Esophagus muscularis mucosa (tissue), 4 donors: ENCODE data around the gene DEGS2. TPM values are rescaled to one million over a fixed set of nuclear protein-coding genes. Genes with fewer than 3 reads are reported as not detected.

Source experiments
- DNase-seq: peaks from one replicate; pipeline ENCODE4 v3.0.0-alpha.2; 2017; ENCODE audit errors: extremely low spot score
- H3K27ac ChIP-seq, 4 donors: fragments of 200-600 bp; sonication (generic); replicated peaks in 1 of 4; 1 replicate in 3 of 4; 2 replicates in 1 of 4; pipeline ENCODE4 v1.5.1; 2016 to 2019; ENCODE audit warnings: mild to moderate bottlenecking in 1 of 4
- H3K27me3 ChIP-seq, 4 donors: fragments of 200-600 bp; sonication (generic); one replicate each; pipeline versions ENCODE4 v1.5.1 to v1.6.0; 2016 to 2019
- H3K36me3 ChIP-seq, 4 donors: fragments of 200-600 bp; sonication (generic); one replicate each; pipeline ENCODE4 v1.5.1; 2016 to 2019
- H3K4me1 ChIP-seq, 4 donors: fragments of 200-600 bp; sonication (generic); one replicate each; pipeline ENCODE4 v1.5.1; 2016 to 2019
- H3K4me3 ChIP-seq, 4 donors: fragments of 200-600 bp; sonication (generic); 1 replicate in 2 of 4; 2 replicates in 2 of 4; pipeline ENCODE4 v1.5.1; 2016 to 2019; ENCODE audit warnings: mild to moderate bottlenecking in 4 of 4, moderate library complexity in 1 of 4
- H3K9me3 ChIP-seq, 4 donors: fragments of 200-600 bp; sonication (generic); 1 replicate in 3 of 4; 2 replicates in 1 of 4; pipeline ENCODE4 v1.5.1; 2016 to 2019
- CTCF ChIP-seq, 3 experiments: fragments of 200-600 bp in 2 of 3; fragments of 450-650 bp in 1 of 3; sonication (generic) in 2 of 3; IDR thresholded peaks; one replicate each; pipeline ENCODE4 v1.5.1; 2017 to 2019; ENCODE audit warnings: antibody characterized with exemption in 3 of 3, mild to moderate bottlenecking in 2 of 3, moderate library complexity in 1 of 3
- EP300 ChIP-seq: sonication (generic); formaldehyde crosslinking; IDR thresholded peaks from one replicate; pipeline ENCODE4 v1.6.1; 2017; ENCODE audit warnings: antibody characterized with exemption
- POLR2A ChIP-seq: fragments of 450-650 bp; IDR thresholded peaks from one replicate; pipeline ENCODE4 v1.6.1; 2017; ENCODE audit warnings: antibody characterized with exemption, moderate library complexity, mild to moderate bottlenecking, low read depth
- POLR2AphosphoS5 ChIP-seq, 2 donors: sonication (generic); formaldehyde crosslinking; IDR thresholded peaks; one replicate each; pipeline ENCODE4 v1.6.1; 2017; ENCODE audit warnings: antibody characterized with exemption in 2 of 2
- WGBS: methylation state at CpG from one replicate; pipeline ENCODE4 v1.1.5; 2018; 5-methylcytosine and 5-hydroxymethylcytosine counted together
- intact Hi-C: fragments of 100-400 bp; cut with DNase I; formaldehyde crosslinking; loops from one replicate; pipeline ENCODE4 v1.15.1; 2023
- total RNA-seq, 4 donors: library from RNA; depleted of rRNA; stranded (reverse); fragments of >200 nt; gene quantifications; one replicate each; pipeline versions ENCODE4 v1.1.0 to v1.2.1, GENCODE V29; 2016

DEGS2 gene
- total RNA-seq, 4 donors from 2014 or later = 0.06 to 0.33 (median 0.11) TPM; not detected in 1

GRCh38 chr14:100117026-100117425, 42.4 kb downstream of the DEGS2 start:
- no peak overlapping the region for H3K27ac ChIP-seq
- intact Hi-C loops = no loop called here
- H3K27me3 ChIP-seq = no peaks in the 10 kb centered on the region
- H3K4me3 ChIP-seq = no peak overlapping the region
- H3K9me3 ChIP-seq = no peaks in the 10 kb centered on the region
- H3K4me1 ChIP-seq = no peaks in the 10 kb centered on the region
- no peak for DNase-seq
- TF ChIP-seq CTCF (IDR thresholded peaks at IDR 0.05) = no peak
- H3K36me3 ChIP-seq = peaks cover 0 to 9% (median 2%) of the 10 kb centered on the region in 4 donors
- WGBS = 92% methylated on average over 9 of the region's 10 CpGs

DNA sequence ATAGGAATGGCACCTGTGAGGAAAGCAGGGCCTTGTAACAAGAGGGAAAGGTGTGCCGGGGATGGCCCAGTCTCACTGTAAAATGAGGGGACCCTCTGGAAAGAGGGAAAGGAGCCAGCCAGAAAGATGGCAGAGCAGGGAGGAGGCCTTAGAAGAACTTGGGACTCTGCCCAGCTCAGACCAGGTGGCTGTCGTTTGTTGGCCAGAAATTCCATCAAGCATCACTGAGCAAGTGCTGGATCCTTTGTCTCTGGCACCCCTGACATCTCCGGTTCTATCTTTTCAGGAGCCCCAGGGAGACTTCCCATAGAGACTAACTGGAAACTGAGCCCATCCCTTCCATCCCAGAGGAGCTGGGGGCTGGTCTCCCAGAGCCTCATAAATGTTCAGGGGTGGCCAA, 43.3 kb downstream of the DEGS2 start:
- Histone ChIP-seq H3K4me1 (no peaks in the 10 kb centered on the region), H3K36me3 (peaks cover 0 to 9% (median 2%) of the 10 kb centered on the region in 4 donors), H3K9me3 (no peaks in the 10 kb centered on the region), H3K27me3 (no peaks in the 10 kb centered on the region), H3K4me3 (no peak overlapping the region), H3K27ac (no peak overlapping the region)
- intact Hi-C loops = no loop called here
- TF ChIP-seq POLR2A (no peak), CTCF (IDR thresholded peaks at IDR 0.05) (no peak), POLR2AphosphoS5 (IDR thresholded peaks at IDR 0.05) (no peak), EP300 (no peak)
- 78% methylated on average over 3 of the region's 3 CpGs for WGBS
- no peak for DNase-seq

DNA sequence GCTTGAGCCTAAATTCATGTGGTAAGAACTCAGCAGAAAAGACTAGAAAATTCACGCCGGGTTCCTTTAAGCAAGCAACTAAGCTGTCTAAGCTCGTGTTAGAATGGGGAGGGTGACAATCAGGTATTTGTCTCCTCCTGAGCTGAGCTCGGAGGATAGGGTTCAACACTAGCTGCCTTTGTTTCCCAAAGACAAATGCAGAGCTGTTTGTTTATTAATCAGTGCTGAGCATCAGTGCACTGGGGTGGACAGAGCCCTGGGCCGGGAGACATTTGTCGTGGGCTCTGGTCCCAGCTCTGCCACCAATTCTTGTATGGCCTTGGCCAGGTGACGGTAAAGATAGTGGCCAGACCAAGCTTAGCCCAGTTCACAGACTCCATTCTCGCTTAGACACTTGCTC, 43.7 kb downstream of the DEGS2 start:
- H3K4me3 ChIP-seq = no peak overlapping the region
- DNase-seq = no peak
- TF ChIP-seq CTCF (IDR thresholded peaks at IDR 0.05) = no peak
- TF ChIP-seq POLR2A = no peak
- TF ChIP-seq EP300 = no peak
- no peak for TF ChIP-seq POLR2AphosphoS5 (IDR thresholded peaks at IDR 0.05)
- peaks cover 0 to 9% (median 2%) of the 10 kb centered on the region in 4 donors for H3K36me3 ChIP-seq
- H3K27me3 ChIP-seq = no peaks in the 10 kb centered on the region
- H3K27ac ChIP-seq = no peak overlapping the region
- intact Hi-C loops = no loop called here
- 100% methylated on average over 6 of the region's 8 CpGs for WGBS
- H3K4me1 ChIP-seq = no peaks in the 10 kb centered on the region
- H3K9me3 ChIP-seq = no peaks in the 10 kb centered on the region

GRCh38 chr14:100115236-100115635, 44.2 kb downstream of the DEGS2 start:
- DNase-seq = no peak
- peaks cover 0 to 10% (median 5%) of the 10 kb centered on the region in 4 donors for H3K36me3 ChIP-seq
- no peak overlapping the region for H3K4me3 ChIP-seq
- WGBS = 97% methylated on average over 6 of the region's 6 CpGs
- no peaks in the 10 kb centered on the region for H3K4me1 ChIP-seq
- intact Hi-C loops = no loop called here
- no peaks in the 10 kb centered on the region for H3K27me3 ChIP-seq
- no peak overlapping the region for H3K27ac ChIP-seq
- H3K9me3 ChIP-seq = no peaks in the 10 kb centered on the region
- no peak for TF ChIP-seq POLR2A
- no peak for TF ChIP-seq CTCF (IDR thresholded peaks at IDR 0.05)
- TF ChIP-seq EP300 = no peak
- TF ChIP-seq POLR2AphosphoS5 (IDR thresholded peaks at IDR 0.05) = no peak

GRCh38 chr14:100114109-100114765, 45.2 kb downstream of the DEGS2 start:
- peaks cover 0 to 17% (median 5%) of the 10 kb centered on the region in 4 donors for H3K36me3 ChIP-seq
- intact Hi-C loops = no loop called here
- no peak for DNase-seq
- H3K4me3 ChIP-seq = no peak overlapping the region
- no peaks in the 10 kb centered on the region for H3K9me3 ChIP-seq
- WGBS = 95% methylated on average over 10 of the region's 13 CpGs
- H3K27me3 ChIP-seq = no peaks in the 10 kb centered on the region
- TF ChIP-seq CTCF (IDR thresholded peaks at IDR 0.05) (no peak), EP300 (no peak), POLR2AphosphoS5 (IDR thresholded peaks at IDR 0.05) (no peak), POLR2A (no peak)
- H3K27ac ChIP-seq = no peak overlapping the region
- H3K4me1 ChIP-seq = no peaks in the 10 kb centered on the region
